ENCODE results near the gene HIPK2. TPM values are rescaled to one million over a fixed set of nuclear protein-coding genes. Genes with fewer than 3 reads are reported as not detected.

HIPK2 gene
- total RNA-seq, 1 donor from 2014 or later, result 44.0 TPM

- Histone ChIP-seq H3K4me3 (ENCODE audit: low read depth, low read length) (no peak overlapping the region), H3K36me3 (ENCODE audit: control insufficient read depth, insufficient read depth, low read length) (peaks cover 6% of the 10 kb centered on the region), H3K27me3 (ENCODE audit: control insufficient read depth, insufficient read depth, low read length) (no peaks in the 10 kb centered on the region)
- no peak for DNase-seq (ENCODE audit: low read depth)
- no peak for TF ChIP-seq CTCF (IDR thresholded peaks at IDR 0.05; ENCODE audit: insufficient read depth, low read length, poor library complexity, severe bottlenecking)
These were observed 151.0 kb downstream of the HIPK2 start for GRCh38 chr7:139626817-139627216.

GRCh38 chr7:139623518-139623917 lies 154.3 kb downstream of the HIPK2 start:
- no peak for DNase-seq (ENCODE audit: low read depth)
- no peak for TF ChIP-seq CTCF (IDR thresholded peaks at IDR 0.05; ENCODE audit: insufficient read depth, low read length, poor library complexity, severe bottlenecking)
- Histone ChIP-seq H3K4me3 (ENCODE audit: low read depth, low read length) (no peak overlapping the region), H3K36me3 (ENCODE audit: control insufficient read depth, insufficient read depth, low read length) (peaks cover 8% of the 10 kb centered on the region), H3K27me3 (ENCODE audit: control insufficient read depth, insufficient read depth, low read length) (no peaks in the 10 kb centered on the region)

GRCh38 chr7:139620676-139621344 lies 157.0 kb downstream of the HIPK2 start:
- Histone ChIP-seq H3K36me3 (ENCODE audit: control insufficient read depth, insufficient read depth, low read length) (peaks cover 9% of the 10 kb centered on the region), H3K4me3 (ENCODE audit: low read depth, low read length) (no peak overlapping the region), H3K27me3 (ENCODE audit: control insufficient read depth, insufficient read depth, low read length) (no peaks in the 10 kb centered on the region)
- DNase-seq (ENCODE audit: low read depth), result no peak
- peak; percentile 76 for TF ChIP-seq CTCF (IDR thresholded peaks at IDR 0.05; ENCODE audit: insufficient read depth, low read length, poor library complexity, severe bottlenecking)

GRCh38 chr7:139619367-139619657 lies 158.5 kb downstream of the HIPK2 start:
- Histone ChIP-seq H3K4me3 (ENCODE audit: low read depth, low read length) (no peak overlapping the region), H3K36me3 (ENCODE audit: control insufficient read depth, insufficient read depth, low read length) (peaks cover 7% of the 10 kb centered on the region), H3K27me3 (ENCODE audit: control insufficient read depth, insufficient read depth, low read length) (no peaks in the 10 kb centered on the region)
- no peak for DNase-seq (ENCODE audit: low read depth)
- no peak for TF ChIP-seq CTCF (IDR thresholded peaks at IDR 0.05; ENCODE audit: insufficient read depth, low read length, poor library complexity, severe bottlenecking)

- no peak for DNase-seq (ENCODE audit: low read depth)
- no peaks in the 10 kb centered on the region for H3K27me3 ChIP-seq (ENCODE audit: control insufficient read depth, insufficient read depth, low read length)
- peak; percentile 42 for TF ChIP-seq CTCF (IDR thresholded peaks at IDR 0.05; ENCODE audit: insufficient read depth, low read length, poor library complexity, severe bottlenecking)
- peaks cover 9% of the 10 kb centered on the region for H3K36me3 ChIP-seq (ENCODE audit: control insufficient read depth, insufficient read depth, low read length)
- no peak overlapping the region for H3K4me3 ChIP-seq (ENCODE audit: low read depth, low read length)
These were observed 159.1 kb downstream of the HIPK2 start for GRCh38 chr7:139618482-139619366.

Measured in kidney epithelial cell (primary cell).